Measurements from ENCODE around the gene BRD9.

The BRD9 gene

DNA sequence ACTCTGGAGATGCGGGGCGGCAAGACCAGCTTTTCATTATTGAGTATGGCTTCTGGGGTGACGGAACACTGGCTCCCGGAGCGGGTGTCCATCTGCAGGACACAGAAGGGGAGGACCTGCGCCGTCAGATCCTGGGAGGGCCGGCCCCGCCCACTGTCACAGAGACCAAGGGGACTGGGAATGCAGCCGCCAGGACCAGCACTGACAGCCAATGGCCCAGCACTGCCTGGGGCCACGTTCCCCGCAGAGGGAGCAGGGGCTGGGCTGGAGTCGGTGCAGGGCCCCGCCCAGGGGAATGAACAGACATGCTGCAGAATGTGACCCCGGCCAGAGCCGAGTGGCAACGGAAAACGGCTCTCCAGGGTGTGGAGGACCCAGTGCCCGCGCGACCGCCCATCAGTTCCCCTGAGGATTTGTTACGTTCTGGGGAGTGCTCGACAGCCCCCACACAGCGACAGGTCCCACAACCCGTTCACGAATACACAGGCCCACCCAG, 42.0 kb downstream of the BRD9 start, which contains the start of gene ZDHHC11:
ZDHHC11 (minus strand) TSS at position 476 of the 496 bp plus-strand sequence; CDS start at position 92, 384 bp downstream.
- TF ChIP-seq, protein P1, sequence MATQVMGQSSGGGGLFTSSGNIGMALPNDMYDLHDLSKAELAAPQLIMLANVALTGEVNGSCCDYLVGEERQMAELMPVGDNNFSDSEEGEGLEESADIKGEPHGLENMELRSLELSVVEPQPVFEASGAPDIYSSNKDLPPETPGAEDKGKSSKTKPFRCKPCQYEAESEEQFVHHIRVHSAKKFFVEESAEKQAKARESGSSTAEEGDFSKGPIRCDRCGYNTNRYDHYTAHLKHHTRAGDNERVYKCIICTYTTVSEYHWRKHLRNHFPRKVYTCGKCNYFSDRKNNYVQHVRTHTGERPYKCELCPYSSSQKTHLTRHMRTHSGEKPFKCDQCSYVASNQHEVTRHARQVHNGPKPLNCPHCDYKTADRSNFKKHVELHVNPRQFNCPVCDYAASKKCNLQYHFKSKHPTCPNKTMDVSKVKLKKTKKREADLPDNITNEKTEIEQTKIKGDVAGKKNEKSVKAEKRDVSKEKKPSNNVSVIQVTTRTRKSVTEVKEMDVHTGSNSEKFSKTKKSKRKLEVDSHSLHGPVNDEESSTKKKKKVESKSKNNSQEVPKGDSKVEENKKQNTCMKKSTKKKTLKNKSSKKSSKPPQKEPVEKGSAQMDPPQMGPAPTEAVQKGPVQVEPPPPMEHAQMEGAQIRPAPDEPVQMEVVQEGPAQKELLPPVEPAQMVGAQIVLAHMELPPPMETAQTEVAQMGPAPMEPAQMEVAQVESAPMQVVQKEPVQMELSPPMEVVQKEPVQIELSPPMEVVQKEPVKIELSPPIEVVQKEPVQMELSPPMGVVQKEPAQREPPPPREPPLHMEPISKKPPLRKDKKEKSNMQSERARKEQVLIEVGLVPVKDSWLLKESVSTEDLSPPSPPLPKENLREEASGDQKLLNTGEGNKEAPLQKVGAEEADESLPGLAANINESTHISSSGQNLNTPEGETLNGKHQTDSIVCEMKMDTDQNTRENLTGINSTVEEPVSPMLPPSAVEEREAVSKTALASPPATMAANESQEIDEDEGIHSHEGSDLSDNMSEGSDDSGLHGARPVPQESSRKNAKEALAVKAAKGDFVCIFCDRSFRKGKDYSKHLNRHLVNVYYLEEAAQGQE (IDR thresholded peaks at IDR 0.05; ENCODE audit: insufficient read depth in 1 of 2, low read depth in 2 of 2, low read length in 2 of 2): no peak
- no peak for TF ChIP-seq TAF1 (IDR thresholded peaks at IDR 0.05; ENCODE audit: borderline replicate concordance, insufficient read depth, low read length)
- TF ChIP-seq FOXP2 (optimal IDR thresholded peaks at IDR 0.05; ENCODE audit: borderline replicate concordance, extremely low read depth, extremely low read length, insufficient read depth): no peak
- TF ChIP-seq SIN3A (IDR thresholded peaks at IDR 0.05; ENCODE audit: borderline replicate concordance, insufficient read depth, low read length): no peak
- TF ChIP-seq POLR2AphosphoS5 (IDR thresholded peaks at IDR 0.05; ENCODE audit: low read depth, low read length): no peak

DNA sequence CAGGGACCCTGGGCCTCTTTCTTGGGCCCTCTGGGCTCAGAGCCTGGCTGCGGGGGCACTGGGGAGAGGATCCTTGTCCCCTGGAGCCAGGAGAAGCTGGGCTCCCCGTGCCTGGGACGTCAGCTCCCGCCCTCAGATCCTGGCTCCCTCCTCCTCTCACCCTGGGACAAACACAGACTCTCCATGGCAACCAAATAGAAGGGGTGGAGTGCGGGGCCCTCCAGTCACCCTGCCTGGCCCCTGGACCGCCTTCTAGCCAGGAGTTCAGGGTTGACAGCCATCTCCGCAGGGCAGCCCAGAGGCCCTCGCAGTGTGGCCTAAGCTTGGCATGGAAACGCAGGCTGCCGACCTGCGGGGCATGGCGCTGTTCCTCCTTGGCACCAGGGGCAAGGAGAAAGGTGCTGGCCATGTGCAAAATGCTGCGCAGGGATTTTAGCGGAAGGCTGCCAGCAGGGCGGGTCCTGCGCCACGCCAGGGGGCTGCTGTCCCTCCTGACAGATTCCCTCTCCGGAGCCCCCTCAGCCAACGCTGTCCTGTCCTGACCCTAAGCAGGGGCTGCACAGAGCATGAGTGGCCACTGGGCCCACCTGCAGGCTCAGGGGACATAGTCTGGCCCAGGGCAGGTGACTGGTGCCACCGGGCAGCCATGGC, 42.8 kb downstream of the BRD9 start:
- TF ChIP-seq SIN3A (IDR thresholded peaks at IDR 0.05; ENCODE audit: borderline replicate concordance, insufficient read depth, low read length) (no peak), POLR2AphosphoS5 (IDR thresholded peaks at IDR 0.05; ENCODE audit: low read depth, low read length) (no peak), TAF1 (IDR thresholded peaks at IDR 0.05; ENCODE audit: borderline replicate concordance, insufficient read depth, low read length) (no peak), FOXP2 (optimal IDR thresholded peaks at IDR 0.05; ENCODE audit: borderline replicate concordance, extremely low read depth, extremely low read length, insufficient read depth) (no peak)
- TF ChIP-seq, protein P1 (IDR thresholded peaks at IDR 0.05; ENCODE audit: insufficient read depth in 1 of 2, low read depth in 2 of 2, low read length in 2 of 2): no peak

- TF ChIP-seq FOXP2 (optimal IDR thresholded peaks at IDR 0.05; ENCODE audit: borderline replicate concordance, extremely low read depth, extremely low read length, insufficient read depth) (no peak), TAF1 (IDR thresholded peaks at IDR 0.05; ENCODE audit: borderline replicate concordance, insufficient read depth, low read length) (no peak), SIN3A (IDR thresholded peaks at IDR 0.05; ENCODE audit: borderline replicate concordance, insufficient read depth, low read length) (no peak), POLR2AphosphoS5 (IDR thresholded peaks at IDR 0.05; ENCODE audit: low read depth, low read length) (no peak)
- TF ChIP-seq, protein P1 (IDR thresholded peaks at IDR 0.05; ENCODE audit: insufficient read depth in 1 of 2, low read depth in 2 of 2, low read length in 2 of 2): no peak
Measured at GRCh38 chr5:848671-849111, 43.9 kb downstream of the BRD9 start.

- TF ChIP-seq SIN3A (IDR thresholded peaks at IDR 0.05; ENCODE audit: borderline replicate concordance, insufficient read depth, low read length) (no peak), POLR2AphosphoS5 (IDR thresholded peaks at IDR 0.05; ENCODE audit: low read depth, low read length) (no peak), TAF1 (IDR thresholded peaks at IDR 0.05; ENCODE audit: borderline replicate concordance, insufficient read depth, low read length) (no peak)
Measured at GRCh38 chr5:821504-821903, 71.1 kb downstream of the BRD9 start.

GRCh38 chr5:820245-820644, 72.4 kb downstream of the BRD9 start:
- TF ChIP-seq, protein P1 (IDR thresholded peaks at IDR 0.05; ENCODE audit: insufficient read depth in 1 of 2, low read depth in 2 of 2, low read length in 2 of 2): no peak
- TF ChIP-seq TAF1 (IDR thresholded peaks at IDR 0.05; ENCODE audit: borderline replicate concordance, insufficient read depth, low read length): no peak
- no peak for TF ChIP-seq SIN3A (IDR thresholded peaks at IDR 0.05; ENCODE audit: borderline replicate concordance, insufficient read depth, low read length)
- no peak for TF ChIP-seq POLR2AphosphoS5 (IDR thresholded peaks at IDR 0.05; ENCODE audit: low read depth, low read length)
- no peak for TF ChIP-seq FOXP2 (optimal IDR thresholded peaks at IDR 0.05; ENCODE audit: borderline replicate concordance, extremely low read depth, extremely low read length, insufficient read depth)

Measured in PFSK-1 (cell line).